DOHH2 (cell line): ENCODE data around the gene PRICKLE4.

Experiments
- H3F3A ChIP-seq: fragments of 200-600 bp; sonication (generic), shearing (Covaris generic); 2 replicates; pipeline ENCODE4 v1.6.0; 2016; ENCODE audit warnings: antibody characterized with exemption, mild to moderate bottlenecking; ENCODE audit not compliant: control insufficient read depth, insufficient read depth
- H3K27ac ChIP-seq: fragments of 200-600 bp; sonication (generic); 2 replicates; pipeline ENCODE4 v1.5.1; 2014; ENCODE audit warnings: low read depth, mild to moderate bottlenecking, low read length, moderate library complexity
- H3K27me3 ChIP-seq: fragments of 200-600 bp; sonication (generic); 2 replicates; pipeline ENCODE4 v1.6.1; 2014; ENCODE audit warnings: mild to moderate bottlenecking, low read length, mixed read lengths; ENCODE audit not compliant: control insufficient read depth
- H3K36me3 ChIP-seq: fragments of 200-600 bp; sonication (generic); 2 replicates; pipeline ENCODE4 v1.6.1; 2014; ENCODE audit warnings: mild to moderate bottlenecking, low read length, moderate library complexity, mixed read lengths; ENCODE audit not compliant: control insufficient read depth
- H3K4me1 ChIP-seq: fragments of 200-600 bp; sonication (generic); 2 replicates; pipeline ENCODE4 v1.6.1; 2014; ENCODE audit warnings: mild to moderate bottlenecking, low read length, mixed read lengths; ENCODE audit not compliant: control insufficient read depth
- H3K4me2 ChIP-seq: fragments of 200-600 bp; sonication (generic); 2 replicates; pipeline ENCODE4 v1.6.0; 2014; ENCODE audit warnings: mild to moderate bottlenecking, low read length, moderate library complexity
- H3K4me3 ChIP-seq: fragments of 200-600 bp; sonication (generic); 2 replicates; pipeline ENCODE4 v1.5.1; 2014; ENCODE audit warnings: mild to moderate bottlenecking, low read length, mixed read lengths
- H3K79me2 ChIP-seq: fragments of 200-600 bp; sonication (generic); 2 replicates; pipeline ENCODE4 v1.6.1; 2014; ENCODE audit warnings: mild to moderate bottlenecking, low read length, mixed read lengths; ENCODE audit not compliant: control insufficient read depth
- H3K9me2 ChIP-seq: fragments of 200-600 bp; sonication (generic); replicated peaks from 2 replicates; pipeline ENCODE4 v1.6.1; 2014; ENCODE audit warnings: mild to moderate bottlenecking, low read length, mixed read lengths; ENCODE audit not compliant: control insufficient read depth
- H3K9me3 ChIP-seq: fragments of 200-600 bp; sonication (generic); 2 replicates; pipeline ENCODE4 v1.6.1; 2014; ENCODE audit warnings: antibody characterized with exemption, low read length, mixed read lengths; ENCODE audit not compliant: control insufficient read depth, insufficient read depth
- H4K20me1 ChIP-seq: fragments of 200-600 bp; sonication (generic); 2 replicates; pipeline ENCODE4 v1.6.0; 2014; ENCODE audit warnings: low read depth, mild to moderate bottlenecking, antibody characterized with exemption, low read length, moderate library complexity; ENCODE audit not compliant: control insufficient read depth, insufficient read depth
- EZH2phosphoT487 ChIP-seq: fragments of 200-600 bp; sonication (generic); IDR thresholded peaks from 2 replicates; pipeline ENCODE4 v1.6.1; 2017; ENCODE audit warnings: borderline replicate concordance, mild to moderate bottlenecking, antibody characterized with exemption, low read length, moderate library complexity, mixed read lengths
- TF ChIP-seq, protein P1 (sequence below): fragments of 200-600 bp; sonication (generic); IDR thresholded peaks from one replicate; pipeline ENCODE4 v1.5.1; 2014; ENCODE audit warnings: antibody characterized with exemption, mild to moderate bottlenecking, low read depth, low read length; ENCODE audit not compliant: poor library complexity, severe bottlenecking

Gene PRICKLE4

DNA sequence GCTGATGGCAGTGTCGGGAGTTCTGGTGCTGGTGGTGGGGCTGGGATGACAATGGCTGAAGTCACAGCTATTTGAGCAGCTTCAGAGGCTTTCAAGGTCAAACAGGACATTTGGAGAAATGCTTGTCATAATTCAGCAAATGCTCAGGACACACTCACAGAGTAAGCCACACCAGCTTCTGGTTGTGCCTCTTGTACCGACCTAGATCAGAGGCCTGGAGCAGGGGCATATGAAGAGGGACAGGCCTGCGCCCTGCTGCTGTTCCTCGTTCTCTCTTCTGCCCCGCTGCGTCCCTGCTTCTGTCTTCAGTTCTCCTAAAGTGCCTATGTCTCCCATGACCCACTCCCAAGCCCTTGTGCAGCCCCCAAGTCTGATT is 32.5 kb upstream of the PRICKLE4 start:
- no peak for TF ChIP-seq EZH2phosphoT487
- TF ChIP-seq, protein P1, sequence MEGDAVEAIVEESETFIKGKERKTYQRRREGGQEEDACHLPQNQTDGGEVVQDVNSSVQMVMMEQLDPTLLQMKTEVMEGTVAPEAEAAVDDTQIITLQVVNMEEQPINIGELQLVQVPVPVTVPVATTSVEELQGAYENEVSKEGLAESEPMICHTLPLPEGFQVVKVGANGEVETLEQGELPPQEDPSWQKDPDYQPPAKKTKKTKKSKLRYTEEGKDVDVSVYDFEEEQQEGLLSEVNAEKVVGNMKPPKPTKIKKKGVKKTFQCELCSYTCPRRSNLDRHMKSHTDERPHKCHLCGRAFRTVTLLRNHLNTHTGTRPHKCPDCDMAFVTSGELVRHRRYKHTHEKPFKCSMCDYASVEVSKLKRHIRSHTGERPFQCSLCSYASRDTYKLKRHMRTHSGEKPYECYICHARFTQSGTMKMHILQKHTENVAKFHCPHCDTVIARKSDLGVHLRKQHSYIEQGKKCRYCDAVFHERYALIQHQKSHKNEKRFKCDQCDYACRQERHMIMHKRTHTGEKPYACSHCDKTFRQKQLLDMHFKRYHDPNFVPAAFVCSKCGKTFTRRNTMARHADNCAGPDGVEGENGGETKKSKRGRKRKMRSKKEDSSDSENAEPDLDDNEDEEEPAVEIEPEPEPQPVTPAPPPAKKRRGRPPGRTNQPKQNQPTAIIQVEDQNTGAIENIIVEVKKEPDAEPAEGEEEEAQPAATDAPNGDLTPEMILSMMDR: no peak

DNA sequence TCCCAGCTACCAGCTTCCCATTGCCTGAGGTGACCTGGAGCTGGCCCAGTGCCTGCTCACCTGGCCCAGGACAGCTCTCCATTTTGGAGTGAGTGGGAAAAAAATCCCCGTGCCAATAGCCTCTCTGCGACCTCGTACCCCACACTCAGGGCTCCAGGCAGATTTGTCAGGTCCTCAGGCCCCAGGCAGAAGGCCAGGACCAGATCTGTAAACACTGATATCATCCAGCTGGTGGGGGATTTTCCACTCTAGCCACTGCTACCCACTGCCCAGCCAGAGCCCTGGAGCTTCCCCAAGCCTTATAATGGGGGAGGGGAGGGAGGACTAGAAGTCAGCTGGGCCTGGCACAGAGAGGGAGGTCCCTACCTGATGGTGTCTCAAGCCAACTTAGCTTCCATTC is 32.0 kb upstream of the PRICKLE4 start:
- no peak overlapping the region for H3K4me3 ChIP-seq

More for the DNA sequence above, 32.5 kb upstream of the PRICKLE4 start:
- Histone ChIP-seq H3K9me2 (no peaks in the 10 kb centered on the region), H3F3A (no peaks in the 10 kb centered on the region), H3K4me3 (no peak overlapping the region), H3K36me3 (no peaks in the 10 kb centered on the region), H3K4me1 (no peaks in the 10 kb centered on the region), H3K27me3 (peaks cover 6% of the 10 kb centered on the region; the same call in 1 of the 2 replicates), H3K79me2 (no peaks in the 10 kb centered on the region), H4K20me1 (no peaks in the 10 kb centered on the region), H3K27ac (no peak overlapping the region), H3K9me3 (no peaks in the 10 kb centered on the region), H3K4me2 (no peak overlapping the region)

DNA sequence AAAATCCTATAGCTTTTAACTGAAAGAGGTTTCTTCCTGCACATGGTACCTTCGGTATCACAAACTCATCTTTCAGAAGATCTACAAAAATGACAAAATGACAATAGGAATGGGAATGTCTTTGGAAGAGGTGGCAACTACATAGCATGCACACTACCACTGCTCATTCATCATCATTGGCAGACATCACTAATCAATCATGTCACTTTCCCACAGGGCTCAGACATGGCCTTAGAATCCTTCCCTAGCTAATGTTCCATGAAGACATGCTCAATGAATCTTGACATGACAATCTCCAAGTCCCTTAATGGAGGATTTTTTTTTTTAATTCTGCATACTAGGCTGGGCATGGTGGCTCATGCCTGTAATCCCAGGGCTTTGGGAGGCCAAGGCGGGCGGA is 30.2 kb upstream of the PRICKLE4 start:
- peaks cover 15% of the 10 kb centered on the region; the same call in 1 of the 2 replicates for H3K27me3 ChIP-seq
- H3K9me2 ChIP-seq: no peaks in the 10 kb centered on the region
- no peaks in the 10 kb centered on the region for H3K4me1 ChIP-seq
- H3K4me2 ChIP-seq: no peak overlapping the region
- no peaks in the 10 kb centered on the region for H4K20me1 ChIP-seq
- no peak for TF ChIP-seq EZH2phosphoT487
- TF ChIP-seq, protein P1: no peak
- no peak overlapping the region for H3K4me3 ChIP-seq
- no peaks in the 10 kb centered on the region for H3K79me2 ChIP-seq
- H3F3A ChIP-seq: no peaks in the 10 kb centered on the region
- no peak overlapping the region for H3K27ac ChIP-seq
- H3K36me3 ChIP-seq: no peaks in the 10 kb centered on the region
- no peaks in the 10 kb centered on the region for H3K9me3 ChIP-seq

More for the DNA sequence above, 32.0 kb upstream of the PRICKLE4 start:
- H3K4me1 ChIP-seq: no peaks in the 10 kb centered on the region
- H3F3A ChIP-seq: no peaks in the 10 kb centered on the region
- no peaks in the 10 kb centered on the region for H3K36me3 ChIP-seq
- H4K20me1 ChIP-seq: no peaks in the 10 kb centered on the region
- TF ChIP-seq, protein P1: no peak
- TF ChIP-seq EZH2phosphoT487: no peak
- H3K9me3 ChIP-seq: no peaks in the 10 kb centered on the region
- no peak overlapping the region for H3K27ac ChIP-seq
- no peaks in the 10 kb centered on the region for H3K9me2 ChIP-seq
- no peak overlapping the region for H3K4me2 ChIP-seq
- H3K79me2 ChIP-seq: no peaks in the 10 kb centered on the region
- peaks cover 8% of the 10 kb centered on the region; the same call in 1 of the 2 replicates for H3K27me3 ChIP-seq

DNA sequence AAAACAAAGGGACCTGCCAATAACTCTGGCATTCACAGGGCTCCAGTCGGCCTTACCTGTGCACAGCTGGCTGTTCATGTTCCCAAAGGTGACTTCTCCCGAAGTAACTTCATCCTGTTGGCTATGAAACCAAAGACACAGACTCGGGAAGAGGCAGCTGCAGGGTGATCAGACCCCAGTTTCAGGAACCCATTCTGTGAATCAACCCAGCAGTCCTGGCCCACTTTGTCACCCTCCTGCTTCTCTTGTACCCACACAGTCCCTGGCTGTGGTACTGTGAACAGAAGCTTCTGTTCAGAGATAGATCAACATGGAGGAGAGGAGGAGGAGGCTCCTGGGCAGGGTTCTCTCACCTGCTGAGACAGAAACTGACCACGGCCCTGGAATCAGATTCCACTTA is 24.7 kb upstream of the PRICKLE4 start:
- H3K36me3 ChIP-seq: no peaks in the 10 kb centered on the region

More for the DNA sequence above, 24.7 kb upstream of the PRICKLE4 start:
- Histone ChIP-seq H3K9me2 (no peaks in the 10 kb centered on the region), H3K79me2 (no peaks in the 10 kb centered on the region), H3K27ac (no peak overlapping the region), H3K9me3 (no peaks in the 10 kb centered on the region), H4K20me1 (no peaks in the 10 kb centered on the region), H3F3A (no peaks in the 10 kb centered on the region), H3K4me2 (no peak overlapping the region), H3K27me3 (peaks cover 20% of the 10 kb centered on the region), H3K4me3 (no peak overlapping the region), H3K4me1 (no peaks in the 10 kb centered on the region)
- no peak for TF ChIP-seq EZH2phosphoT487
- TF ChIP-seq, protein P1: no peak
